GM18498 (cell line): ENCODE data around the gene ZFPM1.

ENCODE experiments used
- ATAC-seq: cut with Tn5 transposase; IDR thresholded peaks from one replicate; pipeline ENCODE4 v1.9.1; 2021; ENCODE audit warnings: mild to moderate bottlenecking, moderate library complexity; ENCODE audit not compliant: unreplicated experiment

The ZFPM1 gene

GRCh38 chr16:88448461-88449266, 4.4 kb upstream of the ZFPM1 start:
- no peak for ATAC-seq

- no peak for ATAC-seq
Observed at GRCh38 chr16:88449267-88449561, 3.9 kb upstream of the ZFPM1 start.

GRCh38 chr16:88451586-88452481, 1.2 kb upstream of the ZFPM1 start:
- ATAC-seq: no peak

GRCh38 chr16:88452482-88453216, 431 bp upstream of the ZFPM1 start:
- peak; percentile 61 for ATAC-seq

- ATAC-seq: no peak
Observed at GRCh38 chr16:88453611-88454522, 787 bp downstream of the ZFPM1 start.

GRCh38 chr16:88454523-88454947, 1.5 kb downstream of the ZFPM1 start:
- ATAC-seq: no peak

- ATAC-seq: no peak
Observed at GRCh38 chr16:88455610-88456355, 2.7 kb downstream of the ZFPM1 start.

- ATAC-seq: no peak
Observed at GRCh38 chr16:88456356-88457292, 3.5 kb downstream of the ZFPM1 start.

- ATAC-seq: no peak
Observed at GRCh38 chr16:88458039-88458772, 5.1 kb downstream of the ZFPM1 start.

GRCh38 chr16:88458773-88459235, 5.7 kb downstream of the ZFPM1 start:
- no peak for ATAC-seq

GRCh38 chr16:88459366-88460073, 6.4 kb downstream of the ZFPM1 start:
- ATAC-seq: no peak

- ATAC-seq: no peak
Observed at GRCh38 chr16:88460496-88461330, 7.6 kb downstream of the ZFPM1 start.

GRCh38 chr16:88461331-88462269, 8.5 kb downstream of the ZFPM1 start:
- no peak for ATAC-seq

- ATAC-seq: no peak
Observed at GRCh38 chr16:88462396-88462795, 9.3 kb downstream of the ZFPM1 start.

- ATAC-seq: no peak
Observed at GRCh38 chr16:88463411-88463810, 10.3 kb downstream of the ZFPM1 start.
